Testis (tissue), 2 donors: ENCODE measurements around the gene RNF157.

Experiments
- POLR2A ChIP-seq: fragments of 450-650 bp; IDR thresholded peaks from one replicate; pipeline ENCODE4 v1.6.1; 2017; ENCODE audit warnings: antibody characterized with exemption, mild to moderate bottlenecking, moderate library complexity
- TF ChIP-seq, protein P1 (sequence below), 3 experiments: fragments of 450-650 bp in 2 of 3; fragments of 200-600 bp in 1 of 3; sonication (generic) in 1 of 3; IDR thresholded peaks; one replicate each; pipeline ENCODE4 v1.5.1; 2016 to 2019; ENCODE audit warnings: antibody characterized with exemption in 3 of 3, mild to moderate bottlenecking in 2 of 3, moderate library complexity in 1 of 3

DNA sequence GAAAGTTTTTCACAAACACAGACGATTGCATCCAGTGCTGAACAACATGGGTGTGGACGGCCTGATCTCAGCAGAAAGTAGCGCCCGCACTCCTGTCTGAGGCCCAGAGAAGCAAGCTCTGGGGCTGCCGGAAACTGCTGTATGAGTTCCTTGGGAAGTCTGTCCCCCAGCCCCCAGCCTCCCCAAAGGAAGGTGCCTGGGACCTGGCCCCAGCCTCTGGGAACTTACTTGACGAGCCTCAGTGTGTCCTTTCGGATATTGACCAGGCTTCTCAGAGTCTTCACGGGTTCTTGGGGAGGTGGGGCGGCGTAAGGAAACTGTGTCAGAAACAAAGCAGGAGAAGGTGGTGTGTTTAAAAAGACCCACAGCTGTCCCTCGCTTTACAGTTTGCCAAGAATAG, 66.8 kb downstream of the RNF157 start:
- TF ChIP-seq POLR2A = no peak
- TF ChIP-seq, protein P1, sequence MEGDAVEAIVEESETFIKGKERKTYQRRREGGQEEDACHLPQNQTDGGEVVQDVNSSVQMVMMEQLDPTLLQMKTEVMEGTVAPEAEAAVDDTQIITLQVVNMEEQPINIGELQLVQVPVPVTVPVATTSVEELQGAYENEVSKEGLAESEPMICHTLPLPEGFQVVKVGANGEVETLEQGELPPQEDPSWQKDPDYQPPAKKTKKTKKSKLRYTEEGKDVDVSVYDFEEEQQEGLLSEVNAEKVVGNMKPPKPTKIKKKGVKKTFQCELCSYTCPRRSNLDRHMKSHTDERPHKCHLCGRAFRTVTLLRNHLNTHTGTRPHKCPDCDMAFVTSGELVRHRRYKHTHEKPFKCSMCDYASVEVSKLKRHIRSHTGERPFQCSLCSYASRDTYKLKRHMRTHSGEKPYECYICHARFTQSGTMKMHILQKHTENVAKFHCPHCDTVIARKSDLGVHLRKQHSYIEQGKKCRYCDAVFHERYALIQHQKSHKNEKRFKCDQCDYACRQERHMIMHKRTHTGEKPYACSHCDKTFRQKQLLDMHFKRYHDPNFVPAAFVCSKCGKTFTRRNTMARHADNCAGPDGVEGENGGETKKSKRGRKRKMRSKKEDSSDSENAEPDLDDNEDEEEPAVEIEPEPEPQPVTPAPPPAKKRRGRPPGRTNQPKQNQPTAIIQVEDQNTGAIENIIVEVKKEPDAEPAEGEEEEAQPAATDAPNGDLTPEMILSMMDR (IDR thresholded peaks at IDR 0.05) = no peak
